SK-N-MC (cell line): ENCODE data around the gene TP63.

Source experiments
- DNase-seq: peaks from one replicate; pipeline ENCODE4 v3.0.0-alpha.2; 2011; ENCODE audit warnings: low read depth, low spot score
- H3K27ac ChIP-seq: fragments of 200-600 bp; sonication (generic); 2 replicates; pipeline ENCODE4 v1.5.1; 2016; ENCODE audit warnings: mixed run types
- H3K36me3 ChIP-seq: fragments of 200-600 bp; sonication (generic); 2 replicates; pipeline ENCODE4 v1.6.1; 2017; ENCODE audit warnings: antibody characterized with exemption, low read length, mixed read lengths; ENCODE audit not compliant: insufficient read depth
- H3K4me3 ChIP-seq: fragments of 200-600 bp; sonication (generic); 2 replicates; pipeline ENCODE4 v1.5.1; 2016
- H3K9ac ChIP-seq: fragments of 200-600 bp; sonication (generic); 2 replicates; pipeline ENCODE4 v1.8.0; 2017; ENCODE audit warnings: mixed run types, mixed read lengths; ENCODE audit not compliant: insufficient read length
- H3K9me3 ChIP-seq: fragments of 200-600 bp; sonication (generic); 2 replicates; pipeline ENCODE4 v1.6.1; 2017; ENCODE audit warnings: low read depth, mild to moderate bottlenecking, antibody characterized with exemption, low read length, moderate library complexity, mixed read lengths
- EZH2 ChIP-seq: fragments of 200-600 bp; sonication (generic); IDR thresholded peaks from one replicate; pipeline ENCODE4 v1.6.1; 2017; ENCODE audit warnings: antibody characterized with exemption
- FOXP2 ChIP-seq: optimal IDR thresholded peaks from 2 replicates; pipeline ENCODE3; 2011; ENCODE audit warnings: mild to moderate bottlenecking, moderate library complexity; ENCODE audit not compliant: insufficient read depth; ENCODE audit errors: extremely low read length, control extremely low read depth
- POLR2AphosphoS5 ChIP-seq: IDR thresholded peaks from 2 replicates; pipeline ENCODE4 v1.6.1; 2012; ENCODE audit warnings: mild to moderate bottlenecking, low read depth, low read length, borderline replicate concordance

TP63 gene

DNA sequence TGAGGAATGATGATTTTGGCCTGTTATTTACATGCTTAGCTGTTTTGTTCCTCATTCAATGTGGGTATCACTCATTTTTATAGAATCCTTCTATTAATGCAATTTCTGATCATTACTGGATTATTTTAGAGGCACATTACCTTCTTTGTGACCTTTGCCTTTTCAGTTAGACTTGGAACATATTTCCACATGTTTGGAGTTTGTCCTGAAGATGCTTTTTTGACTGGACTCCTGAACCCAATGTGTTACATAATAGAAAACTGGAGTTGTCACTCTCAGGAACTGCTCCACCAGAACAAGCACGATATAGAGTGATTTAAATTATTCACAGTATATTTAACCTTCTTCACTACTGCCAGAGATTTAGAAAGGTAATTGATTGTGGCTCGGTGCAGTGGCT is 59.5 kb downstream of the TP63 start:
- TF ChIP-seq POLR2AphosphoS5 (no peak), FOXP2 (no peak), EZH2 (no peak)
- H3K27ac ChIP-seq = no peak overlapping the region
- no peaks in the 10 kb centered on the region for H3K9me3 ChIP-seq
- H3K4me3 ChIP-seq = no peak overlapping the region
- no peaks in the 10 kb centered on the region for H3K36me3 ChIP-seq
- no peak for DNase-seq
- H3K9ac ChIP-seq = no peak overlapping the region

DNA sequence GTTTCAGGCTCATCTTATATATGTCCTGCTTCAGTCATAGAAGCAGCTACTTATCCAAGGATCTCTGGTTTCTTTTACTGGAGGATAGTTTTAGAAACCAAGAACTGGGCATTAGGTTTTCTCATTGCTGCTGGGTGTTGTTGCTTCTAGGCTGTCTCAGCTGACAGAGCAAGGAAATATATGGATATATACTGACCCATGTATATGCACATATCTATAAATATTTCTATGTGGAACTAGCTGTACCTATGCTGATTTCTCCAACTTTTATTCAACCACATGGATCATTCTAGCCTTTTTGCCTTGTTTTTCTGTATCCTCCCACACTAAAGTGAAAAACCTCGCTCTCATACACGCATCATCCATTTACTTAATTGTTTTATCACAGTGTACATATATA is 64.2 kb downstream of the TP63 start:
- no peak for TF ChIP-seq FOXP2
- TF ChIP-seq EZH2 = no peak
- no peak for TF ChIP-seq POLR2AphosphoS5
- no peak for DNase-seq
- no peaks in the 10 kb centered on the region for H3K9me3 ChIP-seq

DNA sequence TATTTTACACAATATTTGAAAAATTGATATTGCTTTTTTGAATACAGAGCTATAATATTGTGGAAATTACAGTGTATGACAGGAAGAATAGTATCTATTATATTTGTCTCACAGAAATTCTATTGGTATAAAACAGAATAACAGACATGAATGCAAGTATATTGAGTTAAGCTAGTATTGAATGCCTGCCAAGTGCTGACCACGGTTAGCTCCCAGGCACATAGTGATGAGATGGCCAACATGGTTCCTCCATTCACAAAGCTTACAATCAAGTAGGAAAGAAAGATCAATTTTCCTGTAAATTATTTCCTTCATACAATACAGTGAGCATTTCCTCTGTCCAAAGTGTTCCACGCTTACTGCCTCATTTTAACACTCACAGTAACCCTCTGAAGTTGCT is 67.6 kb downstream of the TP63 start:
- Histone ChIP-seq H3K4me3 (no peak overlapping the region), H3K9me3 (no peaks in the 10 kb centered on the region), H3K36me3 (no peaks in the 10 kb centered on the region; the same call in 1 of the 2 replicates), H3K27ac (no peak overlapping the region; the same call in 1 of the 2 replicates), H3K9ac (no peak overlapping the region)
- no peak for DNase-seq
- TF ChIP-seq POLR2AphosphoS5 (no peak), FOXP2 (no peak), EZH2 (no peak)

More for the DNA sequence above, 64.2 kb downstream of the TP63 start:
- Histone ChIP-seq H3K4me3 (no peak overlapping the region), H3K27ac (no peak overlapping the region), H3K36me3 (no peaks in the 10 kb centered on the region; the same call in 1 of the 2 replicates), H3K9ac (no peak overlapping the region)

DNA sequence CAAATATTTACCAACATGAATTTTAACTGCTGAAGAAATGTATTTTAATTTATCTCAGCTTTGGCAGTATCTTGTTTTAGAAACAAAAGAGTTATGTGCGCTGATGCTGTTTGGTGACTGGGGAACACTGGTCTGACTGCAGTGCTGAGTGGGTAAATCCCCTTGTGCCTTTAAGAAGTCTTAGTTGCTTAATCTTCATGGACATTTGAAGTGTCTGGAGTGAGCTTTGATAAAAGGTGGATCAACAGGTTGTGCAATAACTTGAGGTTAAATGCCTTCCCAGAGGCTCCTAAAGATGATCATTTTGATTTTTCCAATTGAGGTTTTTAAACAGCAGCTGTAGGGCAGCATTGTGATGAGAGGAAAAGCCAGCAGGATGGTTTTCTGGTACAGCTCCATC is 68.7 kb downstream of the TP63 start:
- Histone ChIP-seq H3K4me3 (no peak overlapping the region), H3K9ac (no peak overlapping the region), H3K36me3 (no peaks in the 10 kb centered on the region; the same call in 1 of the 2 replicates), H3K9me3 (no peaks in the 10 kb centered on the region), H3K27ac (no peak overlapping the region)
- no peak for DNase-seq
- TF ChIP-seq POLR2AphosphoS5 (no peak), EZH2 (no peak), FOXP2 (no peak)

- Histone ChIP-seq H3K9me3 (no peaks in the 10 kb centered on the region), H3K36me3 (no peaks in the 10 kb centered on the region), H3K9ac (peak overlapping the region; percentile 1), H3K27ac (peak overlapping the region; percentile 83), H3K4me3 (peak overlapping the region; percentile 5; the same call in 1 of the 2 replicates)
- DNase-seq = peak; percentile 60
- TF ChIP-seq POLR2AphosphoS5 = no peak
Observed at GRCh38 chr3:189702066-189702646, 71.0 kb downstream of the TP63 start.

GRCh38 chr3:189703865-189704264 is 72.7 kb downstream of the TP63 start:
- no peak for DNase-seq
- H3K4me3 ChIP-seq = no peak overlapping the region
- peak overlapping the region; percentile 16; the same call in 1 of the 2 replicates for H3K27ac ChIP-seq
- no peaks in the 10 kb centered on the region for H3K9me3 ChIP-seq
- H3K36me3 ChIP-seq = no peaks in the 10 kb centered on the region
- no peak for TF ChIP-seq EZH2
- TF ChIP-seq POLR2AphosphoS5 = no peak
- TF ChIP-seq FOXP2 = no peak
- H3K9ac ChIP-seq = no peak overlapping the region

DNA sequence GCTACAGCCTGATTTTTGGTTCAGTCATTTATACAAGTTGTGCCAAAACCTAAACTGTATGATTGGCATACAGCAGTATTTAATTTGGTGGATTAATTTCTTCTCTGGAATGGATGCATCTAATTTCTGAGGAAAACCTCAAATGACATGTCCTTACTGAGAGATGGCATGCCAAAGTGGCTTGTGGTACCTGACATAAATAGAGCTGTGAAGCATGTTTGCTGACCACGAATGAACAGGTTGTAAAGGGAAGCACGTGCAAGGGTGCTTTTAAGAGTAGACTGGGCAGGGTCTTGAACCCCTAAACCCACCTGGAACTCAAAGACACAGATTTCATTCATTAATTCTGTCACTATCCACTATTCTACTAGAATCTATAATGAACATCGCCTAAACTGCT is 77.2 kb downstream of the TP63 start:
- DNase-seq = no peak
- Histone ChIP-seq H3K36me3 (no peaks in the 10 kb centered on the region), H3K27ac (no peak overlapping the region), H3K9ac (no peak overlapping the region), H3K4me3 (no peak overlapping the region), H3K9me3 (no peaks in the 10 kb centered on the region)
- no peak for TF ChIP-seq FOXP2
- TF ChIP-seq POLR2AphosphoS5 = no peak
- TF ChIP-seq EZH2 = no peak

- TF ChIP-seq POLR2AphosphoS5 (no peak), FOXP2 (peak; percentile 25)
- H3K27ac ChIP-seq = peak overlapping the region; percentile 63
- DNase-seq = peak; percentile 72
- H3K9ac ChIP-seq = no peak overlapping the region
- H3K36me3 ChIP-seq = no peaks in the 10 kb centered on the region
- H3K4me3 ChIP-seq = peak overlapping the region; percentile 28
- no peaks in the 10 kb centered on the region for H3K9me3 ChIP-seq
Observed at GRCh38 chr3:189710620-189711402, 79.6 kb downstream of the TP63 start.
